ENCODE data around the gene GNG11. TPM values are rescaled to one million over a fixed set of nuclear protein-coding genes. Genes with fewer than 3 reads are reported as not detected.

Gene GNG11
- total and polyA plus RNA-seq, 2 experiments from 2014 or later = 25.9 to 87.0 TPM

DNA sequence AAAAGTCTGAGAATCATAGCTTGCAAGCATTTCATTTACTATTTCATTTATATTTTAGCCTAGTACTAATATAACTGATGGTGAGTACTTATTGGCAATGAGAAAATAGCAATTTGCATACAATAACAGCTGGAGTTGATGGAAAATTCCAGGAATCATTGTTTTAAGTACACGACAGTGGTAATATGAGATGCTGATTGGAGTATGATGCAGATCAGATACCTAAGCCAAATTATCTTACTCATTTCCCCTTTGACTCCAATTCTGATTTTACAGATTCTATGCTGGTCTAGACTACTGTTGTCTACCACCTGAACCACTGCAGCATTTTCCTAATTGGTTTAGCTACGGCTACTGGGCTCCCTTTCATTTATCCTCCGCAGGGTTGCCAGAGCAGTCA is 36.7 kb downstream of the GNG11 start:
- H3F3A ChIP-seq (ENCODE audit: insufficient read depth) = no peaks in the 10 kb centered on the region
- no peaks in the 10 kb centered on the region for H3K79me2 ChIP-seq (ENCODE audit: insufficient read depth)
- H2AFZ ChIP-seq = no peak overlapping the region
- in situ Hi-C loops (cut with MboI) = no loop called here
- H3K9me3 ChIP-seq (ENCODE audit: low read depth) = no peaks in the 10 kb centered on the region
- DNase-seq = peak; percentile 57
- no peaks in the 10 kb centered on the region for H4K20me1 ChIP-seq (ENCODE audit: insufficient read depth)
- H3K9ac ChIP-seq = no peak overlapping the region
- no peaks in the 10 kb centered on the region for H3K36me3 ChIP-seq (ENCODE audit: low read depth)
- H3K27me3 ChIP-seq (replicated peaks; ENCODE audit: insufficient read depth) = no peaks in the 10 kb centered on the region
- no peak overlapping the region for H3K4me3 ChIP-seq
- H3K27ac ChIP-seq = no peak overlapping the region
- TF ChIP-seq EZH2phosphoT487 (IDR thresholded peaks at IDR 0.05; ENCODE audit: insufficient read depth, low read depth) (no peak), EZH2 (IDR thresholded peaks at IDR 0.05; ENCODE audit: insufficient read depth, poor library complexity, severe bottlenecking) (no peak)
- 59 to 65% methylated on average over 3 of the region's 3 CpGs for WGBS, 2 experiments (ENCODE audit: low coverage in 1 of 2, low lambda C conversion rate in 2 of 2, missing lambda C conversion rate in 2 of 2)
- H3K4me2 ChIP-seq (ENCODE audit: unreplicated experiment) = peak overlapping the region; percentile 23
- H3K9me2 ChIP-seq (ENCODE audit: insufficient read depth) = peaks cover 4% of the 10 kb centered on the region; the same call in 1 of the 2 replicates
- peaks cover 11% of the 10 kb centered on the region for H3K4me1 ChIP-seq (ENCODE audit: insufficient read depth)

DNA sequence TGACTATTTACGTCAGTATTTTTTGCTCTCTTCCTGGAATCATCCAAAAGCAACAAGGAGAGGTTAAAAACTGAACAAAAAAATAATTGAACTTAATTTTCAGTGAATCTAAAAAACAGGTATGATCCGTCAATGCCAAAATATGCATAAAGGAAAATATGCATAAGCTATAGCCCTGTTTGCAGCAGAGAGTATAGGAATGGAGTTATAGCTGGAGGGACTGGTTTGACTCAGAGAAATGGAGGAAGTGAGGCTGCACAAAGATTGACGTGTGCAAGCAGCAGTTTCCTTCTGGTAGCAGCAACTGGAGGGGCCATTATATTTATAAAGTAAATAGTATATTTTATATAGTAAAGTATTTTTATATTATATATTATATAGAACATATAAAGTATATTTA is 37.1 kb downstream of the GNG11 start:
- H2AFZ ChIP-seq = no peak overlapping the region
- no peaks in the 10 kb centered on the region for H3K79me2 ChIP-seq (ENCODE audit: insufficient read depth)
- H4K20me1 ChIP-seq (ENCODE audit: insufficient read depth) = no peaks in the 10 kb centered on the region
- H3K27me3 ChIP-seq (replicated peaks; ENCODE audit: insufficient read depth) = no peaks in the 10 kb centered on the region
- H3K4me1 ChIP-seq (ENCODE audit: insufficient read depth) = peaks cover 11% of the 10 kb centered on the region
- no peak for TF ChIP-seq EZH2phosphoT487 (IDR thresholded peaks at IDR 0.05; ENCODE audit: insufficient read depth, low read depth)
- TF ChIP-seq EZH2 (IDR thresholded peaks at IDR 0.05; ENCODE audit: insufficient read depth, poor library complexity, severe bottlenecking) = no peak
- H3K9ac ChIP-seq = no peak overlapping the region
- WGBS, 2 experiments (ENCODE audit: low coverage in 1 of 2, low lambda C conversion rate in 2 of 2, missing lambda C conversion rate in 2 of 2) = 80 to 82% methylated on average over 3 of the region's 3 CpGs
- no peaks in the 10 kb centered on the region for H3K9me3 ChIP-seq (ENCODE audit: low read depth)
- no peak overlapping the region for H3K4me3 ChIP-seq
- H3K27ac ChIP-seq = no peak overlapping the region
- no peaks in the 10 kb centered on the region for H3F3A ChIP-seq (ENCODE audit: insufficient read depth)
- no peak for DNase-seq
- H3K4me2 ChIP-seq (ENCODE audit: unreplicated experiment) = peak overlapping the region; percentile 23
- H3K36me3 ChIP-seq (ENCODE audit: low read depth) = no peaks in the 10 kb centered on the region
- in situ Hi-C loops (cut with MboI) = no loop called here
- peaks cover 4% of the 10 kb centered on the region; the same call in 1 of the 2 replicates for H3K9me2 ChIP-seq (ENCODE audit: insufficient read depth)

DNA sequence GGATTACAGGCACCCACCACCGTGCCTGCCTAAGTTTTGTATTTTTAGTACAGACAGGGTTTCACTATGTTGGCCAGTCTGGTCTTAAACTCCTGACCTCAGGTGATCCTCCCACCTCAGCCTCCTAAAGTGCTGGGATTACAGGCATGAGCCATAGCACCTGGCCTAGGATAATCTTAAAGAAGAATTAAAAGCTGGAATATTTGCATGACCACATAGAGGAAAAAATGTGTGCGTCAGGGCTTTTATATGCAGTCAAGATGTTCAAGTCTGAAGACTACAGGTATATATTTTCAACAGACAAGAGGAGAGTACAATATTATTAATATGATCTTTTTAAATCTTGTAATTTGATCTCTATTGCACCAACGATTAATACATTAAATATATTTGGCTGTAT is 39.5 kb downstream of the GNG11 start:
- in situ Hi-C loops (cut with MboI) = no loop called here

DNA sequence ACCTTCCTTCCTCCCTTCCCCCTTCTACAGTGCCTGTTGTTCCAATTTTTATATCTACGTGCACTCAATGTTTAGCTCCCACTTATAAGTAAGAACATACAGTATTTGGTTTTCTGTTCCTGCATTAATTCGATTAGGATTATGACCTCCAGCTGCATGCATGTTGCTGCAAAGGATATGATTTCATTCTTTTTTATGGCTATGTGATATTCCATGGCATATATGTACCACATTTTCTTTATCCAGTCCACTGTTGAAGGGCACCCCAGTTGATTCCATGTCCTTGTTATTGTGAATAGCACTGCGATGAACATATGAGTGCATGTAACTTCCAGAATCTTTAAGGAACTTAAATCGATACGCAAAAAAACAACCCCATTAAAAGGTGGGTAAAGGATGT is 42.7 kb downstream of the GNG11 start:
- Histone ChIP-seq H3K9ac (no peak overlapping the region), H3K9me2 (ENCODE audit: insufficient read depth) (peaks cover 4% of the 10 kb centered on the region; the same call in 1 of the 2 replicates), H3F3A (ENCODE audit: insufficient read depth) (peaks cover 4% of the 10 kb centered on the region), H3K4me1 (ENCODE audit: insufficient read depth) (peaks cover 8% of the 10 kb centered on the region), H3K4me3 (no peak overlapping the region), H3K9me3 (ENCODE audit: low read depth) (no peaks in the 10 kb centered on the region), H2AFZ (no peak overlapping the region), H3K27ac (no peak overlapping the region), H3K4me2 (ENCODE audit: unreplicated experiment) (no peak overlapping the region), H3K36me3 (ENCODE audit: low read depth) (no peaks in the 10 kb centered on the region), H4K20me1 (ENCODE audit: insufficient read depth) (no peaks in the 10 kb centered on the region), H3K27me3 (replicated peaks; ENCODE audit: insufficient read depth) (no peaks in the 10 kb centered on the region), H3K79me2 (ENCODE audit: insufficient read depth) (no peaks in the 10 kb centered on the region)
- no peak for DNase-seq
- TF ChIP-seq EZH2phosphoT487 (IDR thresholded peaks at IDR 0.05; ENCODE audit: insufficient read depth, low read depth) (no peak), EZH2 (IDR thresholded peaks at IDR 0.05; ENCODE audit: insufficient read depth, poor library complexity, severe bottlenecking) (no peak)
- 90 to 96% methylated on average over 5 of the region's 5 CpGs for WGBS, 2 experiments (ENCODE audit: low coverage in 1 of 2, low lambda C conversion rate in 2 of 2, missing lambda C conversion rate in 2 of 2)
- in situ Hi-C loops (cut with MboI) = no loop called here

More for the DNA sequence above, 39.5 kb downstream of the GNG11 start:
- no peaks in the 10 kb centered on the region for H3K27me3 ChIP-seq (replicated peaks; ENCODE audit: insufficient read depth)
- no peak for DNase-seq
- H3K4me2 ChIP-seq (ENCODE audit: unreplicated experiment) = no peak overlapping the region
- no peaks in the 10 kb centered on the region for H4K20me1 ChIP-seq (ENCODE audit: insufficient read depth)
- H3K9me3 ChIP-seq (ENCODE audit: low read depth) = no peaks in the 10 kb centered on the region
- WGBS, 2 experiments (ENCODE audit: low coverage in 1 of 2, low lambda C conversion rate in 2 of 2, missing lambda C conversion rate in 2 of 2) = 74 to 84% methylated on average over 3 of the region's 3 CpGs
- H3F3A ChIP-seq (ENCODE audit: insufficient read depth) = no peaks in the 10 kb centered on the region
- no peak overlapping the region for H3K9ac ChIP-seq
- no peak overlapping the region for H2AFZ ChIP-seq
- H3K4me1 ChIP-seq (ENCODE audit: insufficient read depth) = peaks cover 11% of the 10 kb centered on the region
- no peaks in the 10 kb centered on the region for H3K79me2 ChIP-seq (ENCODE audit: insufficient read depth)
- H3K9me2 ChIP-seq (ENCODE audit: insufficient read depth) = peaks cover 4% of the 10 kb centered on the region; the same call in 1 of the 2 replicates
- TF ChIP-seq EZH2phosphoT487 (IDR thresholded peaks at IDR 0.05; ENCODE audit: insufficient read depth, low read depth) = no peak
- TF ChIP-seq EZH2 (IDR thresholded peaks at IDR 0.05; ENCODE audit: insufficient read depth, poor library complexity, severe bottlenecking) = no peak
- H3K4me3 ChIP-seq = no peak overlapping the region
- no peaks in the 10 kb centered on the region for H3K36me3 ChIP-seq (ENCODE audit: low read depth)
- H3K27ac ChIP-seq = no peak overlapping the region

DNA sequence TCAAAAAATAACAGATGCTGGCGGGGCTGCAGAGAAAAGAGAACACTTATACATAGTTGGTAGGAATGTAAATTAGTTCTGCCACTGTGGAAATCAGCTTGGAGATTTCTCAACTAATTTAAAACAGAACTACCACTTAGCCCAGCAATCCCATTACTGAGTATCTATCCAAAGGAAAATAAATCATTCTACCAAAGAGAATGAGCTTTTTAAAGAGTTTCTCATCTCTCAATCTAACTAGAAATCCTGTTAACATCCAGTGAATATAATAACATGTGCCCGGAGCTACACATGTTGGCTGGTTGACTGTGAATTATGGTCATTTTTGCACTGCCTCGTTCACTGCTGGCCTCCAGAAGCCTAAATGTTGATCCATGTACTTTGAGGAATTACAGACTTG is 43.3 kb downstream of the GNG11 start:
- 88 to 89% methylated on average over 3 of the region's 3 CpGs for WGBS, 2 experiments (ENCODE audit: low coverage in 1 of 2, low lambda C conversion rate in 2 of 2, missing lambda C conversion rate in 2 of 2)
- TF ChIP-seq EZH2phosphoT487 (IDR thresholded peaks at IDR 0.05; ENCODE audit: insufficient read depth, low read depth) (no peak), EZH2 (IDR thresholded peaks at IDR 0.05; ENCODE audit: insufficient read depth, poor library complexity, severe bottlenecking) (no peak)
- H3K27me3 ChIP-seq (replicated peaks; ENCODE audit: insufficient read depth) = no peaks in the 10 kb centered on the region
- H3K4me1 ChIP-seq (ENCODE audit: insufficient read depth) = peaks cover 8% of the 10 kb centered on the region
- H3K4me3 ChIP-seq = no peak overlapping the region
- no peak overlapping the region for H2AFZ ChIP-seq
- H3K36me3 ChIP-seq (ENCODE audit: low read depth) = no peaks in the 10 kb centered on the region
- in situ Hi-C loops (cut with MboI) = no loop called here
- no peak for DNase-seq
- H3K9ac ChIP-seq = no peak overlapping the region
- peaks cover 4% of the 10 kb centered on the region; the same call in 1 of the 2 replicates for H3K9me2 ChIP-seq (ENCODE audit: insufficient read depth)
- no peaks in the 10 kb centered on the region for H3K9me3 ChIP-seq (ENCODE audit: low read depth)
- H3K4me2 ChIP-seq (ENCODE audit: unreplicated experiment) = no peak overlapping the region
- H3K27ac ChIP-seq = no peak overlapping the region
- no peaks in the 10 kb centered on the region for H4K20me1 ChIP-seq (ENCODE audit: insufficient read depth)
- H3K79me2 ChIP-seq (ENCODE audit: insufficient read depth) = no peaks in the 10 kb centered on the region
- peaks cover 5% of the 10 kb centered on the region for H3F3A ChIP-seq (ENCODE audit: insufficient read depth)
